GM10847 (cell line): Measurements from ENCODE around the gene STARD9.

Experiments
- POLR2A ChIP-seq: IDR thresholded peaks from 2 replicates; pipeline ENCODE4 v1.6.1; 2011; ENCODE audit not compliant: insufficient read length; ENCODE audit errors: extremely low read depth

The STARD9 gene

DNA sequence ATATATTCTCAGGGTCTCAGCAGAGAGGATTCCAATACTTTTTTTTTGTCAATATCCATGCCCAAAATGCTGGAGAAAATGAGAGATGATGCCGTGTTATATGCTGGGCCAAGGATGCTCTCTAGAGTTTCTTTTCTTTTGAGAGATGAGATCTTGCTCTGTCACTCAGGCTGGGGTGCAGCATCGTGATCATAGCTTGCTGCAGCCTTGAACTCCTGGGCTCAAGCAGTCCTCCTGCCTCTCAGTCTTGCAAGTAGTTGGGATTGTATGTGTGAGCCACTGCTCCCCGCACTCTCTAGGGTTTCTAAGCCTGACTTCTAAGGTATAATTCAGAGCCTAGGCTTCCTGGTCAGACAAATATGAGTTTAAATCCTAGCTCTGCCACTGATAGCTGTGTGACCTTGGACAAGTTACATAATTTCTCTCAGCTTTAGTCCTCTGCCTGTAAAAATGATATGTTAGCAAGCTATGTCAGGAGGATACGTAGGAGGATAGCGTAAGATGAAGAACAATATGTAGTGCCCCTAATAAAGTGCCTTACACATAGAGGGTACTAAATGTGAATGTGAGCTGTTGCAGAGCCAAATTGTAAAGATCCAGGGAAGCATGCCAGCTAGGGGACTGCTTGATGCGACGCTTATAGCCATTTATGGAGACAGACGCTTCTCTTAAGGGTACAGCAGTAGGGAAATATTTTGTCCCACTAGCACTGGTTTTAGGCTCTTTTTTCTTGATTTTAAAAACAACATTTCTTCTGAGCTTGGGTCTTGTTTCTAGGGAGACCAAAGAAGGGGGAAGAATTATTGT is 7.4 kb downstream of the STARD9 start:
- no peak for TF ChIP-seq POLR2A

- TF ChIP-seq POLR2A, result no peak
Measured at GRCh38 chr15:42584031-42584765, 8.8 kb downstream of the STARD9 start.

DNA sequence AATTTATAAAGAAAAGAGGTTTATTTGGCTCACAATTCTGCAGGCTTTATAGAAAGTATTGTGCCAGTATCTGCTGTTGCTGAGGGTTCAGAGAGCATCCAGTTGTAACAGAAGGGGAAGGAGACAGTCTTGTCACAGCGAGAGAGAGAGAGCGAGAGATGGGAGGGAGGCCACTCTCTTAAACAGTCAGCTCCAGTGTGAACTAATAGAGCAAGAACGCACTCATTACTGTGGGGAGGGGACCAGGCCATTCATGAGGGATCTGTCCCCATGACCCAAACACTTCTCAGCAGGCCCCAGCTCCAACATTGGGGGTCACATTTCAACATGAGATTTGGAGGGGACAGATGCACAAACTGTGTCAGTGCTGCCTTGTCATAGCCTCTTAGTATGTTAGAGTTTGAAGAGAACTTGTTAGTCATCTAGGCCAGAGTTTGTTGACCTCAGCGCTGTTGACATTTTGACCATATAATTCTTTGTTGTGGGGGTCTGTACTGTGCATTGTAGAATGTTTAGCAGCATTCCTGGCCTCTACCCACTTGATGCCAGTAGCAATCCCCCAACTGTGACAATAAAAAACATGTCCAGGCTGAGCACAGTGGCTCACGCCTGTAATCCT is 15.3 kb downstream of the STARD9 start:
- no peak for TF ChIP-seq POLR2A

DNA sequence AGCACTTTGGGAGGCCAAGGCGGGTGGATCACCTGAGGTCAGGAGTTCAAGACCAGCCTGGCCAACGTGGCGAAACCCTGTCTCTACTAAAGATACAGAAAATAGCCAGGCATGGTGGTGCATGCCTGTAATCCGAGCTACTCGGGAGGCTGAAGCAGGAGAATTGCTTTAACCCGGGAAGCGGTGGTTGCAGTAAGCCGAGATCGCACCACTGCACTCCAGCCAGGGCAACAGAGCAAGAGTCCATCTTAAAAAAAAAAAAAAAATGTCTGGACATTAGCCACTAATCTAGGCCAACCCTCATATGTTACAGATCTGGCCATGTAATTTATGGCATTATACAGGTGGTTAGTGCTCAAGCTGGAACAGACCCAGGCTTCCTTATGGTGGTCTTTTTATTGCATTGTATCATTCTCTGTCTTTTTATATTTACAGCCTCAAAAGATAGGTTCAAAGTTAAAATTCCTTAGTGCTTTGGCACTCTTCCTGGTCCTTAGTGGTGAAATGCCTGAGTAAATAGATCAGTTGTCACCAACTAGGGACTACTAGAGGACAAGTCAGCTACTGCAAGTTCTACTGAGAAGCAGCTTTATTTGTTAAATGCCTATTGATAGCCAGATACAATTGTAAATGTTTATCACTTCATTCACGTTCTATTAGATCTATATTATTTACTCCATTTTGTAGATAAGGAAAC is 16.0 kb downstream of the STARD9 start:
- TF ChIP-seq POLR2A, result no peak

- TF ChIP-seq POLR2A, result no peak
Measured at GRCh38 chr15:42592716-42593115, 17.3 kb downstream of the STARD9 start.

- no peak for TF ChIP-seq POLR2A
Measured at GRCh38 chr15:42593143-42593542, 17.7 kb downstream of the STARD9 start.

- no peak for TF ChIP-seq POLR2A
Measured at GRCh38 chr15:42594095-42594494, 18.7 kb downstream of the STARD9 start.

DNA sequence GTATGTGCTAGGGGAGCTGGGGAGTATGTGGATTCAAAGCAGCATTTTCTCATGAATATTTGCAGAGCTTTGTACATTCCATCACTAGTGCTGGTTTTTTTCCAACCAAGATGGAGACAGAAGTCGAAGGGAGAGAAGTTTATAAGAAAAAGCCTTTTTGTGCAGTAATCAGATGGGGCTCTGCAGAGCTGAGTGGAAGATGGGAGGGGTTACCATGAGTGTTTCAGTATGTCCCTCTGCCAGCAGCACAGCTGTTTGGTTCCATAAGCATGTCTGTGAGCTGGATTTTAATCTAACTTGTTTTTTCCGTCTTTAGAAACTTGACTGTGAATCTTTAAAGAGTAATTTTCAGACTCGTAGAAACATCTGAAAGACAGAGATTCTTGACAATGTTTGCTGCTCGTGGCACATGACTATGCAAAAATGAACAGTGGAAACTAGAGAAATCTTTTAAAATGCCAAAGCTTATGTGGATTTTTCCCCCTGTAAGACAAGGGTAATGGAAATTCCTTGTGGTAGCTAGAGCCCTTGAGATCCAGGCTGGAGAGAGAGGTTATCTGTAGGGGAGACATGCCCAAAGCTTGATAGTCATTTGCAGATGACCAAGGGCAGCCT is 20.3 kb downstream of the STARD9 start:
- no peak for TF ChIP-seq POLR2A

GRCh38 chr15:42602501-42602900 is 27.1 kb downstream of the STARD9 start:
- TF ChIP-seq POLR2A, result no peak

GRCh38 chr15:42603978-42604377 is 28.6 kb downstream of the STARD9 start:
- no peak for TF ChIP-seq POLR2A

- TF ChIP-seq POLR2A, result no peak
Measured at GRCh38 chr15:42604894-42605744, 29.7 kb downstream of the STARD9 start.

GRCh38 chr15:42605796-42606195 is 30.4 kb downstream of the STARD9 start:
- no peak for TF ChIP-seq POLR2A

DNA sequence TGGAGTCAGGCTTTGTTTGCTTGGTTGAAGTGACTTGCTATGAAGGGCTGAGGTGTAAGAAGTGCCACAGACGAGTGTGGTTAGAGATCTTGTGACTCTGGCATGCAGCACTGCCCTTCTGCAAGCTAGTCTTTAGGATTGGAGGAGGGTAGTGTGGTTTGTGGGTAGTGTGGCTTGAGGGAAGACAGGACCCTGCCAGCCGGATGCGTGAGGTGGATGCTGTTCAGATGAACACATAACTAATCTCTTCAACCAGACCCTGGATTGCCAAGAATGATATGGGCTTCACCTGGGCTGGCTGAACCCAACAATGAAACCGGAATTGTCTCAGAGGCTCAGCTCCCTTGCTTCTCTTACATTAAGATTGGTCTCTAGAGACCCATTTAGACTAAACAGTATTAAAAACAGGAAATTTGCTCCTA is 32.7 kb downstream of the STARD9 start:
- no peak for TF ChIP-seq POLR2A
